ENCODE results near the gene CRAMP1. TPM values are rescaled to one million over a fixed set of nuclear protein-coding genes. Genes with fewer than 3 reads are reported as not detected.

The CRAMP1 gene
- total RNA-seq, 2 donors from 2014 or later: 22.8 to 28.6 TPM

DNA sequence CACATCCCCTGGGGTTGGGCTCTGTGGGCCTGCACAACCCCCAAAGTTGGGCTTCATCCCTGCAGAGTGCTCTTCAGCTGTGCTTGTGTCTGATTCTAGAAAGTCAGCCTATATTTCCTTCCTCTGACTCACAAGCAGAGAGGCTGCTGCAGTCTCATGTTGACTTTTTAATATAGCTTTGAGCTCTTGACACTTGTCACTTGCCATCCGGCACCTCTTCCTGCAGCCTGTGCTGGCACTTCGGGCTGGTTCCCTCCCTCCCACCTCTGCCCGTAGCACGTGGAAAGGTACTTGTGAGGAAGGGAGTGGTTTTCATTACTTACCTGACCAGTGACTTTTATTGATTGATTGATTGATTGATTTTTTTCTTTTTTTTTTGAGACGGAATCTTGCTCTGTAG lies 46.9 kb downstream of the CRAMP1 start:
- H3K27me3 Mint-ChIP-seq: no peaks in the 10 kb centered on the region
- no peak overlapping the region for H3K27ac Mint-ChIP-seq
- H3K36me3 Mint-ChIP-seq (ENCODE audit: low read depth): peaks cover 4% of the 10 kb centered on the region
- ATAC-seq (no peak), DNase-seq (no peak)
- peaks cover 4% of the 10 kb centered on the region for H3K4me1 Mint-ChIP-seq
- no peaks in the 10 kb centered on the region for H3K9me3 ChIP-seq (ENCODE audit: control insufficient read depth, low read length, poor library complexity, severe bottlenecking)
- H3K4me3 Mint-ChIP-seq: peak overlapping the region; percentile 12

DNA sequence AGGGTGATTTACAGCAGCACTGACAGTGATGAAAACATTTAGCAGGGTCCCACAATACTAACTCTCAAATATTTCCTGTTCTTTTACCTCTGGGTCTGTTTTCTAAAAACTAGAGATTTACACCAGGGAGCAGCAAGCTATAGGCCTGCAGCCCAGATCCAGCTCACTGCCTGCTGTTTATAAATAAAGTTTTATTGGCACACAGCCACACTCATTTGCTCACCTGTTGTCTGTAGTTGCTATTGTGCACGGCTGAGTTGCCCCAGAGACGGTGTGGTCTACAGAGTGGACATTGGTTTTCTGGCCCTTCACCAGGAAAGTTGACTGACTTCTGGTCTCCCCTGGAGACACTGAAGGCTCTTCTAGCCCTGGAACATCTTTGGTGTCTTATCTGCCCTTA lies 49.7 kb downstream of the CRAMP1 start:
- DNase-seq: no peak
- no peaks in the 10 kb centered on the region for H3K27me3 Mint-ChIP-seq
- no peak overlapping the region for H3K4me3 Mint-ChIP-seq
- H3K9me3 ChIP-seq (ENCODE audit: control insufficient read depth, low read length, poor library complexity, severe bottlenecking): no peaks in the 10 kb centered on the region
- no peak for ATAC-seq
- H3K4me1 Mint-ChIP-seq: no peaks in the 10 kb centered on the region
- no peak overlapping the region for H3K27ac Mint-ChIP-seq
- peaks cover 5% of the 10 kb centered on the region for H3K36me3 Mint-ChIP-seq (ENCODE audit: low read depth)

DNA sequence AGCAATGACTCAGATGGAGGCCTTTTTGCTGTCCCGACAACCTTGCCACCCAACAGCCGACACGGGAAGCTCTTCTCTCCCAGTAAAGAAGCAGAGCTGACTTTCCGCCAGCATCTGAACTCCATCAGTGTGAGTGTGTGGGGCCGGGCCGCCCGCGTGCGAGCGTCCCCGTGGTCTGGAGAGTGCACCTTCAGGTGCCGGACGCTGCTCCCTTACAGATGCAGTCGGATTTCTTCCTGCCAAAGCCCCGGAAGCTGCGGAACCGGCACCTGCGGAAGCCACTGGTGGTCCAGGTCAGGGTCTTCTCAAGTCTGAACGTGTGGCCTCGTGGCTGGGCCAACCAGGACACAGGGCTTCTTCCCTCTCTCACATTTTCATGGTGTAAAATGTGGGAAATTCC lies 50.4 kb downstream of the CRAMP1 start:
- H3K4me3 Mint-ChIP-seq: no peak overlapping the region
- H3K9me3 ChIP-seq (ENCODE audit: control insufficient read depth, low read length, poor library complexity, severe bottlenecking): no peaks in the 10 kb centered on the region
- no peaks in the 10 kb centered on the region for H3K27me3 Mint-ChIP-seq
- ATAC-seq (no peak), DNase-seq (no peak)
- H3K27ac Mint-ChIP-seq: no peak overlapping the region
- peaks cover 5% of the 10 kb centered on the region for H3K36me3 Mint-ChIP-seq (ENCODE audit: low read depth)
- no peaks in the 10 kb centered on the region for H3K4me1 Mint-ChIP-seq

DNA sequence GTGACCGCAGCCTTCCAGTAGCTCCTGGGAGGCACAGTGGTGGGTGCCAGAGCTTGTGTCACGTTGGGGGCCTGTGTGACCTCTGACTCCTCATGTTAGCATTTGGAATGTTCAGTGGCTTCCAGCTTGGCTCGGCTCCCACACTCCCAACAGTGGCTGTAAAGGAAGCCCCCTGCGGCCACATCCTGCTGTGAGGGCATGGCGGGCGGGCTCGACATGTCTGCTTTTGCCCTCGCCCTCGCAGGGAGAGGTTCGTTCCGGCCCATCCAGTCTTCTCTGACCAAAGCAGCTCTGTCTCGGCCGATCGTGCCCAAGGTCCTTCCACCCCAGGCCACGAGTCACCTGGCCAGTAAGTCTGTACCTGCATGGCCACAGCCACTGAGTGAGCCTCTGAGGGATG lies 53.7 kb downstream of the CRAMP1 start:
- Mint-ChIP-seq H3K36me3 (ENCODE audit: low read depth) (peaks cover 5% of the 10 kb centered on the region), H3K27me3 (no peaks in the 10 kb centered on the region), H3K4me1 (no peaks in the 10 kb centered on the region), H3K4me3 (no peak overlapping the region), H3K27ac (no peak overlapping the region)
- ATAC-seq (no peak), DNase-seq (no peak)
- no peaks in the 10 kb centered on the region for H3K9me3 ChIP-seq (ENCODE audit: control insufficient read depth, low read length, poor library complexity, severe bottlenecking)

DNA sequence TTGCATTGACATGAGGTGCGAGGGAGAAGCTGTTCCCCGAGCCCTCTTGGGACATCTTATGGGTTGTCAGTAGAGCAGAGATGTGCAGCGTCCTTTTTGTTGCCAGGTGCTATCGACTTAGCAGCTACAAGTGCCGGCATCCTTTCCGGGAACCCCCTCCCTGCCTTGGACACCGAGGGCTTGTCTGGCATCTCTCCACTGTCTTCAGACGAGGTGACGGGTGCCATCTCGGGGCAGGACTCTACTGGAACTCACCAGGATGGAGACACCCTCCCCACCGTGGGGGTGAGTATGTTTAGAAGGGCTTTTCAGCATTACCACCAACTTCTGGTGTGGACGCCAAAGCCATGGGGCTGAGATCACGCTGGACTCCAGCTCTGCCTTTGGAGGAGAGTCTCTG lies 54.2 kb downstream of the CRAMP1 start:
- Mint-ChIP-seq H3K4me3 (no peak overlapping the region), H3K27me3 (no peaks in the 10 kb centered on the region), H3K36me3 (ENCODE audit: low read depth) (peaks cover 5% of the 10 kb centered on the region), H3K4me1 (no peaks in the 10 kb centered on the region), H3K27ac (no peak overlapping the region)
- ATAC-seq (no peak), DNase-seq (no peak)
- no peaks in the 10 kb centered on the region for H3K9me3 ChIP-seq (ENCODE audit: control insufficient read depth, low read length, poor library complexity, severe bottlenecking)

DNA sequence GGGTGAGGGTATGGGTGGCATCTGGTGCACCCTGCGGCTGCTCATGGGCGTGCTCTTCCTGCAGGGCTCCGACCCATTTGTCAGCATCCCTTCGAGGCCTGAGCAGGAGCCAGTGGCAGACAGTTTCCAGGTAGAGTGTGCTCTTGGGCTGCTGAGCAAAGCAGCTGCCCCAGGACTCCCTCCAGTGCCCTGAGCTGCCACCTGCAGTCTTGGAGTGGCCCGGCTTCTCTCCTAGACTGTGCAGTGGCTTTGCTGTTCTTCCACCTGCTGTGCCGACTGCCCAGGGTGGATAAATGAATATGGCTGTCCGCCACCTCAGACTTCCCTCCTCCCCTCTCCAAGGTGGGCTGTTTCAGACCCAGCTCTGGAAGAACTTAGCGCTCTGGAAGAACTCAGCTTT lies 55.1 kb downstream of the CRAMP1 start:
- no peaks in the 10 kb centered on the region for H3K4me1 Mint-ChIP-seq
- DNase-seq: no peak
- no peak overlapping the region for H3K27ac Mint-ChIP-seq
- peaks cover 5% of the 10 kb centered on the region for H3K36me3 Mint-ChIP-seq (ENCODE audit: low read depth)
- no peaks in the 10 kb centered on the region for H3K9me3 ChIP-seq (ENCODE audit: control insufficient read depth, low read length, poor library complexity, severe bottlenecking)
- no peak overlapping the region for H3K4me3 Mint-ChIP-seq
- ATAC-seq: no peak
- H3K27me3 Mint-ChIP-seq: no peaks in the 10 kb centered on the region

DNA sequence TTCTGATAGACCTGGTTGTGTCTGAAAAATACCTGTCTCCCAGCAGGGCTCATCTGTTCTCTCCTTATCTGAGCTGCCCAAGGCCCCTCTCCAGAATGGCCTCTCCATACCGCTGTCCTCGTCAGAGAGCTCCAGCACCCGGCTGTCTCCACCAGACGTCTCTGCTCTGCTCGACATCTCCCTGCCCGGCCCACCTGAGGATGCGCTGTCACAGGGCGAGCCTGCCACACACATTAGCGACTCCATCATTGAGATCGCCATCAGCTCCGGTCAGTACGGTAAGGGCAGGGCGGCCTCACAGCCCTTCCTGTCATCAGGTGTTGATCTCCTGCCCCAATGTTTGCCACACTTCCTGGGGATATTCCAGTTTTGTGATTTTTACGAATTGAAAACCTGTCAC lies 55.8 kb downstream of the CRAMP1 start:
- Mint-ChIP-seq H3K4me3 (no peak overlapping the region), H3K4me1 (no peaks in the 10 kb centered on the region), H3K27me3 (no peaks in the 10 kb centered on the region), H3K36me3 (ENCODE audit: low read depth) (peaks cover 8% of the 10 kb centered on the region), H3K27ac (no peak overlapping the region)
- ATAC-seq (no peak), DNase-seq (no peak)
- no peaks in the 10 kb centered on the region for H3K9me3 ChIP-seq (ENCODE audit: control insufficient read depth, low read length, poor library complexity, severe bottlenecking)

DNA sequence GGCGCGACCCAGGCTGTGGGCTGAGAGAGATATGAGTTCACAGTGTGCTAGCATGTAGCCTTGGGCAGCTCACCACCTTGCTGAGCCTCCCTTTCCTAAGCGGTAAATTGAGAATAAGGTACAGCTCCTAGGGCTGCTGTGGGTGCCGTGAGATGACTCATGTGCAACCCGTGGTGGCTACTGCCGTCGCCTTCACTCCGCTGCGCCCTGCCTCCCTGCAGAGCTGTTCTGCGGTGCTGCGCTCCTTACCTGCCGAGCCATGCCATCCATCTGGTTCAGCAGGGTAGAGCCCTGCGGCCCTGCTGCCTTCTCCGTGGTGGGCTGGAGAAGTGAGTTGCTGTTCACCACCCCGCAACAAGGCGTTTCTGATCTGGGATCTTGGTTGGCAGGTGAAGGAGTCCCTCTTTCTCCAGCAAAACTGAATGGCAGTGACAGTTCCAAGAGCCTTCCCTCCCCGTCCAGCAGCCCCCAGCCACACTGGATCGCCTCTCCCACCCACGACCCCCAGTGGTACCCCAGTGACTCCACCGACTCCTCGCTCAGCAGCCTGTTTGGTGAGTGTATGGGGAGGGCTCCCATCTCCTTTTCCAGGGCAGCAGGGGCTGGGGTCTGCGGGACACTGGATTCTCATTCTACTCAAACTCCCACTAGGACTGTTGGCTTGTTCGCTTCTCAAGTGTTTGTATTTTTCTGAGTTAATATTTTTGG lies 56.6 kb downstream of the CRAMP1 start:
- no peaks in the 10 kb centered on the region for H3K9me3 ChIP-seq (ENCODE audit: control insufficient read depth, low read length, poor library complexity, severe bottlenecking)
- Mint-ChIP-seq H3K4me3 (no peak overlapping the region), H3K4me1 (peaks cover 2% of the 10 kb centered on the region), H3K27ac (no peak overlapping the region), H3K36me3 (ENCODE audit: low read depth) (peaks cover 9% of the 10 kb centered on the region), H3K27me3 (no peaks in the 10 kb centered on the region)
- DNase-seq (no peak), ATAC-seq (no peak)

DNA sequence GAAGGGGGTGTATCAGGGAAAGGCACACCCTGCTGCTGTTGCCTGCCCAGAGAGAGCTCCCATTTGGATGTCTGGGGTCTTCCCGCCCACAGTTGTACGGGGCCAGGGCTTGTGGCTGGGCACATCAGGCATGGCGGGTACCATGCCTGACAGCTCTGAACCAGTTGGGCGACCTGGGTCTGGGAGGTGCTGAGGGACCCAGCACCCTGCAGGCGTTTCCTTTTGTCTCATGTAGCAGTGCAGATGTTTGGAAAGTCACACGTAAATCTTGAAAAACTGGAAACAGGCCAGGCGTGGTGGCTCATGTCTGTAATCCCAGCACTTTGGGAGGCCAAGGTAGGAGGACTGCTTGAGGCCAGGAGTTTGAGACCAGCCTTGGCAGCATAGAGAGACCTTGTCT lies 57.5 kb downstream of the CRAMP1 start:
- no peak for DNase-seq
- no peaks in the 10 kb centered on the region for H3K9me3 ChIP-seq (ENCODE audit: control insufficient read depth, low read length, poor library complexity, severe bottlenecking)
- H3K36me3 Mint-ChIP-seq (ENCODE audit: low read depth): peaks cover 9% of the 10 kb centered on the region
- H3K4me1 Mint-ChIP-seq: peaks cover 2% of the 10 kb centered on the region
- no peak overlapping the region for H3K4me3 Mint-ChIP-seq
- H3K27me3 Mint-ChIP-seq: no peaks in the 10 kb centered on the region
- ATAC-seq: no peak
- H3K27ac Mint-ChIP-seq: no peak overlapping the region

DNA sequence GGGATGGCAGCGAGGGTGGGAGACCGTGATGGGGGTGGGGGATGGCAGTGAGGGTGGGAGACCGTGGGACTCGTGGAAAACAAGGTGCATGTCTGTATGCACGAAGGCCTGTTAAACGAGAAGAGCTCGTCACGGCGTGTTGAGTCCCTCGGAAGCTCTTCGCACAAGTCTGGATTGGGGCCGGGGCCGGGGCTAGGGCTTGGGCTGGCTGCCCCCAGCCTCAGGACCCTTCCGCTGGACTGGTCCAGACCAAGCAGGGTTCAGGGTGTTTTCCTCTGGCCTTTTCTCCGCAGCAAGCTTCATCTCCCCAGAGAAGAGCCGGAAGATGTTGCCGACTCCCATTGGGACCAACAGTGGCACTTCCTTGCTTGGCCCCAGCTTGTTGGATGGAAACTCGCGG lies 58.2 kb downstream of the CRAMP1 start:
- H3K4me1 Mint-ChIP-seq: peaks cover 3% of the 10 kb centered on the region
- H3K4me3 Mint-ChIP-seq: no peak overlapping the region
- peaks cover 5% of the 10 kb centered on the region for H3K36me3 Mint-ChIP-seq (ENCODE audit: low read depth)
- ATAC-seq (no peak), DNase-seq (no peak)
- H3K9me3 ChIP-seq (ENCODE audit: control insufficient read depth, low read length, poor library complexity, severe bottlenecking): no peaks in the 10 kb centered on the region
- no peaks in the 10 kb centered on the region for H3K27me3 Mint-ChIP-seq
- H3K27ac Mint-ChIP-seq: no peak overlapping the region

DNA sequence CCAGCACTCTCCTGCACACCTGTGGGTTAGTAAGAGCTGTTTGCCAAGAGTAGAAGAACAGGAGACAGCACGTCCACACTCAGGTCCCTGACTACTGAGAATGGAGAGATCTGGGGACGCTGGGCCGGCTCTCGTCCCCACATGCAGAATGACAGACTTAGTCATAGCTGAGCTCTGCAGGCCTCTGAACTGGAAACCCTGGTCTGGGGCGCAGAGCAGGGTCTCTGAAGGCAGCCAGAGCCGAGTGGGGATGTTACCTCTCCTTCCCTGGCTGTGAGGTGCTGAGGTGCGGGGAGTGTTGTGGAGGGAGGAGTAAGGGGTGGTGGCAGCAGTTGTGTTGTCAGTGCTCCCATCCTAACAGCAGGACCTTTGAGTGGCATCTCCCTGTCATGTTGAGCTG lies 58.7 kb downstream of the CRAMP1 start:
- Mint-ChIP-seq H3K4me1 (peaks cover 4% of the 10 kb centered on the region), H3K36me3 (ENCODE audit: low read depth) (peaks cover 5% of the 10 kb centered on the region)

DNA sequence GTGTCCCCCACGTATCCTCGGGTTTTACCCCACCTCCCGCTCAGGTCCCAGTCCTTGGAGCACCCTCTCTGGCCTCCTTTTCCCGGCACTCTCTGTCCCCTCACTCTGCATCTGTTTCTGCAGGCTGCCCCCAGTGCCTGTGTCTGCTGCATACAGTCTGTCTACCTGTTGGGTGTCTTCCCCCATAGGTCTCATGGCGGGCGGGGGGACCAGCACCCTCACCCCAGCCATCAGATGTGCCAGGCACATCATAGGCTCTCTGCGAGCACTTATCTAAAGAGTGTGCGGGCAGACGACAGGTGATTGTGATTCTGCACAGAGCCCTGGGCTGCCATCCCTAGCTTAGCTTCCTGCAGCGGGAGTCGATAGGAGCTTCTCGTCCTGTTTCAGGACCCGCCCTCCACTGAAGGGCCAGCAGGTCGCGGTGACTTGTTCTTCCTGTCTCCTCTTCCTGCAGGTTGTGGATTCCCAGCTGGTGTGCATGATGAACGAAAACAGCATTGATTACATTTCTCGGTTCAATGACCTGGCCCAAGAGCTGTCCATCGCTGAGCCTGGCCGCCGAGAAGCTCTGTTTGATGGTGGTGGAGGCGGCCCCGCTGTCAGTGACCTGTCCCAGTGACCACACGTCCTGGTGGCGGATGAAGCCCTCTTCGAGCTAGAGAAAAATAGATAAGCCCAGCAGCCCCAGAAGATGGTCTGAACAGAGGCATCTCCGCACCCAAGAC lies 61.4 kb downstream of the CRAMP1 start:
- Mint-ChIP-seq H3K27ac (peak overlapping the region; percentile 19), H3K4me3 (no peak overlapping the region), H3K4me1 (peaks cover 15% of the 10 kb centered on the region), H3K27me3 (no peaks in the 10 kb centered on the region), H3K36me3 (ENCODE audit: low read depth) (peaks cover 5% of the 10 kb centered on the region)
- DNase-seq (no peak), ATAC-seq (no peak)
- no peaks in the 10 kb centered on the region for H3K9me3 ChIP-seq (ENCODE audit: control insufficient read depth, low read length, poor library complexity, severe bottlenecking)

More for the DNA sequence above, 58.7 kb downstream of the CRAMP1 start:
- H3K4me3 Mint-ChIP-seq: no peak overlapping the region
- no peak overlapping the region for H3K27ac Mint-ChIP-seq
- ATAC-seq: no peak
- no peaks in the 10 kb centered on the region for H3K27me3 Mint-ChIP-seq
- no peak for DNase-seq
- H3K9me3 ChIP-seq (ENCODE audit: control insufficient read depth, low read length, poor library complexity, severe bottlenecking): no peaks in the 10 kb centered on the region

DNA sequence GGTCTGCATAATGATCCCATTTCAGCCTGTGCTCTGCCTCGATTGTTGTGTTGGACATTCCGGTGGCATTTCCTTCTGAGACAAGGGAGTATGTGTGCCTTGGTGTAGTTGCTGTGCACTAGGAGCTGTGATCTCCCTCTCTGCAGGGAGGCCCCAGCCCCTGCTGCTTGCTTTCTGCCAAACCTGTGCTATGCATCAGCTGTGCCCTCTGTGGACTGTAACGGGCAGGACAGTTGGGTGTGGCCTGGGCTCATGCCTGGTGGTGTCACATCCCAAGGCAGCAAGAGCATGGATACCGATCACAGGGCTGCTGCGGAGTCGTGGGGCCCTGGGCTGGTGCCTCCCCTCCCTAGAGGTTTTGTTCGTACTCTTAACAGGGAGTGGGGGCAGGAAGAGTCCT lies 62.1 kb downstream of the CRAMP1 start:
- no peaks in the 10 kb centered on the region for H3K9me3 ChIP-seq (ENCODE audit: control insufficient read depth, low read length, poor library complexity, severe bottlenecking)
- Mint-ChIP-seq H3K4me3 (peak overlapping the region; percentile 31), H3K4me1 (peaks cover 20% of the 10 kb centered on the region), H3K27ac (no peak overlapping the region), H3K36me3 (ENCODE audit: low read depth) (peaks cover 5% of the 10 kb centered on the region), H3K27me3 (no peaks in the 10 kb centered on the region)
- ATAC-seq: no peak
- DNase-seq: no peak

Measured in T-helper 17 cell (primary cell).